ENCODE results near the gene MPHOSPH10.
A peak's percentile ranks its signal among the peaks of the same experiment; 100 is the strongest.
"Not testable (repeated sequence)": the region's sequence is repeated elsewhere in the genome, so short reads cannot be mapped to it uniquely, and the experiment has no call there.

MPHOSPH10 gene

DNA sequence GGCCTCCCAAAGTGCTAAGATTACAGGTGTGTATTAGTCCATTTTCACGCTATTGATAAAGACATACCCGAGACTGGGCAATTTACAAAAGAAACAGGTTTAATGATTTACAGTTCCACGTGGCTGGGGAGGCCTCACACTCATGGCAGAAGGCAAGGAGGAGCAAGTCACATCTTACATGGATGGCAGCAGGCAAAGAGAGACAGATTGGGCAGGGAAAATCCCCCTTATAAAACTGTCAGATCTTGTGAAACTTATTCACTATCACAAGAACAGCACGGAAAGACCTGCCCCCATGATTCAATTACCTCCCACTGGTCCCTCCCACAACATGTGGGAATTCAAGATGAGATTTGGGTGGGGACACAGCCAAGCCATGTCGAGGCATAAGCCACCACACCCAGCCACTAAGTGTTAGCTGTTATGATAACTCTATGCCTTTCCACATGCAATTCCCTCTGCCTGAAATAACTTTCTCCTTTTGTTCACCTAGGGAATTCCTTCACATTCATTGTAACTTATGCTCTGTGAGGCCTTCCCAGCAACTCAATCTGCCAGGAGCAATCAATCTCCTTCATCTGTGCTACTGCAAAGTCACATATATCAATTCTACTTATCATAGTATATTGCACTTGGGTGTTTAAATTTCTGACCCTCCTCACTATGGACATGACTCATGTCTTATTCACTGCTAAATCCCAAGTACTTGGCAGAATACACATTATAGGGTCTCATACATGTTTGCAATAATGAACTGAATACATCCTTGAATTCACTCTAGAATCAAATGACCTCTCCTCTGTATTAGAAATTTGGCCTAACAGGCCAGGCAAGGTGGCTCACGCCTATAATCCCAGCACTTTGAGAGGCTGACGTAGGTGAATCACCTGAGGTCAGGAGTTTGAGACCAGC is 7.8 kb upstream of the MPHOSPH10 start:
- no peak for DNase-seq (ENCODE audit: low read depth in 2 of 2)

DNA sequence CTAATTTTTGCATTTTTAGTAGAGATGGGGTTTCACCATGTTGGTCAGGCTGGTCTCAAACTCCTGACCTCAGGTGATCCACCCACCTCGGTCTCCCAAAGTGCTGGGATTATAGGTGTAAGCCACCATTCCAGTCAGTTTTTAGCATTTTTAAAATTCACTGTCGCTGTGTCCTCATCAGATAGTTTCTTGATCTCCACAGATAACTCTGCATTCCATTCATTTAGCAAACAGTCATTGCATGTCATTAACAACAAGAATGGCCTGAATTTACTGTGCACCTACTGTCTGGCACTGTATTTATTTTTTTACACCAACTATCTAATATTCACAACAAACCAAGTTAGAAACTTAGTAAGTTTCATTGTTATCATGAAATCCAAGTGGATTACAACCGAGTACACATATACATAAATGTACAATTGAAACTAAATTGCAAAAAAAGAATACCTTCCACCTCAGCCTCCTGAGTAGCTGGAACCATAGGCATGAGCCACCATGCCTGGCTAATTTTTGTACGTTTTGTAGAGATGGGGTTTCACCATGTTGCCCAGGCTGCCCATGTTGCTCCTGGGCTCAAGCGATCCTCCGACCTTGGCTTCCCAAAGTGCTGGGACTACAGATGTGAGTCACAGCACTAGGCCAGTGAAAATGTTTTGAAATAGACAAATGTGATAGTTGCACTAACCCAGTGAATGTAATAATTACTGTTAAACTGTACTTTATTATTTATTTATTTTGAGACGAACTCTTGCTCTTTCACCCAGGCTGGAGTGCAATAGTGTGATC is 4.7 kb upstream of the MPHOSPH10 start:
- DNase-seq (ENCODE audit: low read depth in 2 of 2) = no peak

DNA sequence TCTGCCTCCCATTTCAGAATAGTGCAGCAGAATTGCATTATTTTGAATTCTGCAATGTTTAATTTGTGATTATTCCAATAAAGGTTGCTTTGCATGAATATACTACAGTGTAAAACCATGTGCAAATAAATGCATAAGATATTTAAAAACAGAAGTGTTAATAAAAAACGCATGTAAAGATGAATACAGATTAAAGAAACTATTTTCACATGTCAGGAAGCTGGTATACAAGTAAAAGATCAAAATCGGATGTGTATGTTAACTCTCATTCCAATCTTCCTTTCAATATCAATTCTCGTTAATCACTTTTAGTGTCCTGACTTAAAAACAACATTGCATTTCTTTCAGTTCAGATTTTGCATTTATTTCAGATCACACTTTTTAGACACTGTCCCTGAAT is 3.5 kb upstream of the MPHOSPH10 start:
- no peak for DNase-seq (ENCODE audit: low read depth in 2 of 2)

DNA sequence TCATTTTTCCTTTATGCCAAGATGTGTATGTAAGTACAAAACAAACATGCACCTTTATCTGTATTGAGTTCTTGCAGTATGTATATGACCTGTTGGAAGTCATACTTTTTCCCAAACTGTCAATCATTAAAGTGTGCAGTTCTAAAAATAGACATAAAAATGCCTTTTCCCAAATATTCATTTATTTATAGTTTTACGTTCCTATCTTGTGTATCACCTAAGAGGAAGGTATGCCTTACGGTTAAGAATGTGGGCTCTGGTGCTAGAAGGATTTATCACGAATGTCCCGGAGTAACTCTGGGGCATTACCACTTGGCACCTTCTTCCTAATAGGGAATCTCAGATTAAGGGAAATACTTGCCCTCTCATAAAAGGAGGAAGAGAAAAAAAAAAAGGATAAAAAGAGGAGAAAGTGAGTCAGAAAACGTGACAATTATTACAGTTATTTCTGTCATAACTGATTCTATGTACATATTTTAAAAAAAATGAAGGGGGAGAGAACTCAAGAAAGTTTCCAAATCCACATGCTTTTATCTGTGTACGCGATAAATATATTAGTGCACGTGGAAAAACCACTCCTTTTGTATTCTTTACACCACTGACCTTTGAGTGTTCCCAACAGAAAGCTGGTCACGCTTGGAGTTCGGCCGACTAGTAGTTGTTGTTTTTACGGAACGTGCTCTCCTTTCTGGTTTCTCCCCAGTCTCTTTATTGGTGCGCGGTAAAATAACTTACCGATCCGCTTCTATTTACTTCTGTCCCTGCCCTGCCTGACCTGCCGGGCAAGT is 1.1 kb upstream of the MPHOSPH10 start:
- DNase-seq (ENCODE audit: low read depth in 2 of 2) = no peak

DNA sequence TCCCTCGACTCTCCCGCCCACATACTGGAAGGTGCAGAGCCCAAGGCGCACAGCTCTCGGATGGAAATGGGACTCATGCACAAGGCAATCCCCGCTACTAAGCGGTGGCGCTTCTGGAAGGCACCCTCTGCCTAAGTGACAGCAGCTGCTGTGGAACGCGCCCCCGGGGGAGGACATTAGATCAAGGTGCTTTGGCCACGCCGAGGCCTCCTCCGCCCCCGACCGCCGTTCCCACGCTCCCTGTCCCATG is 607 bp upstream of the MPHOSPH10 start:
- no peak for DNase-seq (ENCODE audit: low read depth in 2 of 2)

DNA sequence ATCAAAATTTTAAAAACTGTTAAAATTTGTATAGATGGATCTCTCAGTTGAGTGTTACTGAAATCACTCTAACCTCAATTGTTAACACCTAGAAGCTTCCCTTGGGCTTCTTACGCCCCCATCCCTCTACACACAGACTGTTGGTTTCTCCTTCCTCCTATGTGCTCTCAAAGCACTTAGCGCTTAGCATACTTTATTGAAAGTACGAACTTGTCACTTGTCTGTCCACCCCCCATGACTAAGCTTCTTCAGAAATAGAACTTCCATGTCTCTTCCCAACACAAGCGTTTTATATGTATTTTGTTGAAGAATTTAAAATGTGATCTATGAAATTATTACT is 441 bp downstream of the MPHOSPH10 start:
- no peak for DNase-seq (ENCODE audit: low read depth in 2 of 2)

DNA sequence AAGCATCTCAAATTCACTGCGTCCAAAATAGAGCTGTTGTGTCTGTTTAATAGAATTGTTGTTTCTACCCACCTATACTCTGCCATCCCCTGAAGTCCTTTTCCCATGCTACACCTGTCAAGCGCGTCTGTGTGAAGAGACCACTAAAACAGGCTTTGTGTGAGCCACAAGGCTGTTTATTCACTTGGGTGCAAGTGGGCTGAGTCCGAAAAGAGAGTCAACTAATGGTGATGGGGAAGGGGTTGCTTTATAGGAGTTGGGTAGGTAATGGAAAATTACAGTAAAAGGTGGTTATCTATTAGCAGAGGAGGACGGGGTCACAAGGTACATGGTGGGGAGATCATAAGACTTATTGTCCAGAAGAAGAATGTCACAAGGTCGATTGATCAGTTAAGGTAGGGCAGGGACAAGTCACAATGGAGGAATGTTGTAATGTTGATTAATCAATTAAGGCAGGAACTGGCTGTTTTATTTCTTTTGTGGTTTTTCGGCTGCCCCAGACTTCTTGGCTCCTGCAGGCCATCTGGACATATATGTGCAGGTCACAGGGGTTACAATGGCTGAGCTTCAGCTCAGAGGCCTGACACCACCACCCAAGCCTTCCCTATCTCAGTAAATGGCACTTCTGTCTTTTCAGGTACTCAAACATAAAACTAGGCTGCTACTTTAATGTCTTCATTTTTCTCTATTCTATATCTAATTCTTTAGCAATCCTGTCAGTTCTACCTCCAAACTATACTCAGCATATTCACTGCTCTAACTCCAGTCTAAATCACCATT is 1.1 kb downstream of the MPHOSPH10 start:
- DNase-seq (ENCODE audit: low read depth in 2 of 2) = not testable (repeated sequence)

DNA sequence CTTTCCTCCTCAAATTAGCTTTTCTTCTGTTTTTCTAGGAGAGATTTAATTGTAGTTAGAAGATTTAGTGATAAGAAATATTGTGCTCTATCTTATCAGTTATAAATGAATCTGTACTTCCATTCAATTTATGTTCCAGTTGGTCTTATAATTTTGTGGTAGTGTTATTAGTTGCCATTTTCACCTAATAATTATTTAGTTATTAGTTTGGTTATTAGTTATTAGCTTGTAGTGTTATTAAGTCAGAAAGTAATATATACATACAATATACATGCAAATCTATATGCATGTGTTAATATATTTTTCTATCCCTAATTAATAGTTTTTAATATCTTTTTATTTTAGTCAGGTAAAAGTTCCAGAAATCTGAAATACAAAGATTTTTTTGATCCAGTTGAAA is 3.2 kb downstream of the MPHOSPH10 start:
- DNase-seq (ENCODE audit: low read depth in 2 of 2) = no peak

DNA sequence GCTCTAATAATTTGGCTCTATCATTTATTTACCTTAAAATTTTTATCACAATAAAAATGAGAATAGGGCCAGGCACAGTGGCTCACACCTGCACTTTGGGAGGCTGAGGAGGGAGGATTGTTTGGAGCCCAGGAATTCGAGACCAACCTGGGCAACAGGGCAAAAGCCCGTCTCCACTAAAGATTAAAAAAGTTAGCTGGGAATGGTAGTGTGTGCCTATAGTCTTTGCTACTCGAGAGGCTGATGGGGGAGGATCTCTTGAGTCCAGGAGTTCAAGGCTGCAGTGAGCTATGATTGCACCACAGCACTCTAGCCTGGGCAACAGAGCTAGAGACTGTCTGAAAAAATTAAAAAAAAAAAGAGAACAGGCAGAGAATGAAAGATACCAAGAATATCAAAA is 5.7 kb downstream of the MPHOSPH10 start:
- DNase-seq (ENCODE audit: low read depth in 2 of 2) = no peak

DNA sequence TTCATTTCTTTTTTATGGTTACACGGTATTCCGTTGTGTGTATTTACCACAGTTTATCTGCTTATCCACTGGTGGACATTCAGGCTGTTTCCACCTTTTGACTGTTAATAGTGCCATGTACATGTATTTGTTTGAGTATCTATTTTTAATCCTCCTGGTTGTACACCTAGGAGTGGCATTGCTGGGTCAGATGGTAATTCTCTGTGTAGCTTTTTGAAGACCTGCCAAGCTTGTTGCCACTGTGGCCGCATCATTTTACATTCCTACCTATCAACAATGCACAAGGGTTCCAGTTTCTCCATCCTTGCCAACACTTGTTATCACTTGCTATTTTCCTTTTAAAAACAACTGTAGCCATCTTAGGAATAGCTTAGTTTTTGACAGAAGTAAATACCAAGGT is 13.3 kb downstream of the MPHOSPH10 start:
- no peak for DNase-seq (ENCODE audit: low read depth in 2 of 2)

DNA sequence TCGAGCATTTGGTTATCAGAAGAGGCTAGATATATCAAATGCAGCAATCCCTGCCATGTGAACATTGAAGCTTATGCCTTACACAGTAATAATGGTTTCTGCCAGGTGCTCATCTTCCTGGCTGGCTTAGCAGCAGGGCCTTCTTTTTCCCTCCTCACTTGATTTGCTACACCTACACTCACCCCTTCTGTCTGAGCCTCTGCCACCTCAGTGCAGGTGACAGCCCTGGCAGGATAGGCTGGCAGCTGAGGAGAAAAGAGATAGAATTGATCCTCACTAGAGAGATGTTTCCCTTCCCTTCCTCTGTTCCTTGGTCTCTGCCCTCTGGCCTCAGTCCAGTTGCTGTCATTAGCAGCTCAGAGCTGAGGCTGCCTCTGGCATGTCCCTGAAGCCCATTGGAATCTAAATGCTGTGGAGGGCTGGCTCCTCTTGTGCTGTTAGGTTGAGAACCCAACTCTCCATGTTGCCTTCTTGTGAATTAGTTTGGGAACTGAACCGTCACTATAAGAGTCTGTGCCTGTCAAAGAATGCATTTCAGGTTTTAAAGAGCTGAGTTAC is 18.2 kb downstream of the MPHOSPH10 start:
- no peak for DNase-seq (ENCODE audit: low read depth in 2 of 2)

DNA sequence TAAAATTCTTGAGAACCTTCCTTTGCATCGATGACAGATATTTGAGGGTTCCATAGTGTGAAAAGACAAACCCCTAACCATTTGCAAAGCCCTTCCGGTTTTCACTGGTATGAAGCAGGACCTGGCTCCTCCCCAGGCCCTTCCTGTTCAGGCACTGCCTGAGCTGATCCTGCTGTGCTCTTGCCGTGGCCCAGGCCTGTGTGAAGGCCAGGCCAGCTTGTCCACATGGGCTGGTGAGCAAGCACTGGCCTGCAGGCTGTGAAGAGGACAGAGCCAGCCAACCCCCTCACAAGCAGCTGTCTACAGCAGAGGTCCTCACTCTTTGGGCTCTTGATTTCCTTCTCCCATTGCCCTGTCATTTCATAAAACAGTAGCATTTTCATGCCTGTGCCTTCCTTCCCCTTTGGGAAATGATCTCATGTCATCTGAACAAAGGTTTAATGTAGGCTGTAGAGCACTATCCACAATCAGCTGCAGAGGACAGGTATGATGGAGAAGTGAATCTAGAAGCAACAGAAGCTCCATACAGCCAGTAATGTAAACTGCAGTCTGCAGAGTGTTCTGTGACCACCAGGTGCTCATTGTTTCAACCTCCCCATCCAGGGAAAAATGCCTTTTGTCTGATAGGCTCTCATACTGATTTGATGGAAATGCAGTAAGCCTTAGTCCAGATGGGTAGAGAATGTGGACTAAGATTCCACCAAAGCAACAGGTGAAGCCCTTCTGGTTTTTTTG is 19.8 kb downstream of the MPHOSPH10 start:
- no peak for DNase-seq (ENCODE audit: low read depth in 2 of 2)

DNA sequence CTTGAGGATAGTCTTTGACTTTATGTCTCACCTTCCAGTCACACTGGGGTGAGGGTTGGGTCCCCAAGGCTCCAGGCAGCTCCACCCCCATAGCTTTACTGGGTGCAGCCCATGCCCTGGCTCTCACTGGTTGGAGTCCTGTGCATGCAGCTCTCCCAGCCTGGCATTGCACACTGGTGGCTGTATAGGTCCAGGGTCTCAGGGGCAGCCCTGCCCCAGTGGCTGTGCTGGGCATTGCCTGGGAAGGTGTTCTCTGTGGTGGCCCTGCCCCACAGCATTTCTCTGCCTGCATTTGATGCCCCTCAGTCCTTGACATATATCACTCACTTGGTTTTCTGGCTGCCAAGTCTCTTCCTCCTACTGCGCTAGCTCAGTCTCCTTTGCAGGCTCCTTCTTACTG is 21.2 kb downstream of the MPHOSPH10 start:
- no peak for DNase-seq (ENCODE audit: low read depth in 2 of 2)

DNA sequence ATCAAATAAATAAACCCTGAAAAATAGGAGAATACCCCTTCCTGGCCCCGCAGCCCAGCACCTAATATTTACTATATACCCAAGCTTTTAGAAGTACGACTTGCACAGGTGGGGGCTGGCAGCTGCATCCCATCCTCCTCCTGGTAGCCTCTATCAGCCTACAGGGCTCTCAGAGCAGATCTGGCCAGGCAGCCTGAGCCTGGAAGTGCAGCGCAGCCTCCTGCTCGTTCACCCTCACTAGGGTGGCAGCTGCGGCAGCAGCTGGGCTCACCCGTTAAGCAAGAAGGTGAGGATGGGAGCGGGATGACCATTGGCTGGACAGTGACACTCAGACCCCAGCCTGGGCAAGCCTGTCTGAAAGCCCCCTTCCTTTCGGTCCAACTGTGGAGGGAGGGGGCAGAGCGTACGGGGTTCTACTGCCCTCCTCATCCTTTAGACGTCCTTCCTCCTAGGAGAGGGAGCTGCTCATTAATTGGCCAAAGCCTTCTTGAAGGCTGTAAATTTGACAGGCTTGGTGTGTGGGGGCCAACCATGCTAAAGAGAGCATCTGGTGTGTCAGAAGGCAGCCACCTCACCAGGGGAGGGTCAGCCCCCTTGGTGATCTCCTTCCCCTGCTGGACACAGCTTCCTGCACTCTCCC is 23.3 kb downstream of the MPHOSPH10 start:
- no peak for DNase-seq (ENCODE audit: low read depth in 2 of 2)

DNA sequence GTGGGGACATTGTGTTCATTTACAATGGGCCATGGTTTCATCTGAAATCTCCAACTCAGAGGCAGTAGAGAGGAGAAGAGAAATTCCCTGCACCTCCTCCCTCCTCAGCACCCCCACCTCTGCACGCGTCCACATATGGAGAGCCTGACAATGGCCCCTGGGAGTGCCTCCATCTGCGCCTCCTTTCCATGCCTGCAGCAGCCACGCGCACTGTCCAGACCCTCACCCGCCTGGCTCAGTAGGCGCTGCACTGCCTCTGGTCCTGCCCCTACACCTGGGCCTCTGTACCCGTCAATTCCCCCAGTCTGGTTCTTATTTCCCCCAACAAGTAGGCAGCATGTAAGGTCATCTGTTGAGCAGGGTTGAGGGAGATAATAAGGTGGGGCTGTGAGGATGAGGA is 23.8 kb downstream of the MPHOSPH10 start:
- DNase-seq (ENCODE audit: low read depth in 2 of 2) = no peak

DNA sequence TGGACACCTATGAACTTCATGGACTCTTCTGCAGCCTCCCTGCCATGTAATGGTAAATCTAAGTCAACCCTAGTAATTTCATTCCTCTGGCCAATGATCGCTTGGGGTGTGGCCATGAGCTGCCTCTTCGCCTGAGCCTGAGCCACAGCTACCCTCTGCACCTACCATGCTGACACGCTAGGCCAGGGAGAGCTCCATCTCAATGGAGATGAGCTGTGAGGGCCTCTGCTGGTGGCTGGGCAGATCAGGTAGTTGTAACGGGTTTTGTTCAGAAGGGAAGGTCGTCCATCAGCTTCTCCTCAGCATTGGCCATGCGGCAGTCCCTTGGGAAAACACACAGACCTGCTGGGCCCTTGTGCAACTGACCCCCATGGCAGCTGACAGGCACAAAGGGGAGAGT is 24.4 kb downstream of the MPHOSPH10 start:
- no peak for DNase-seq (ENCODE audit: low read depth in 2 of 2)

DNA sequence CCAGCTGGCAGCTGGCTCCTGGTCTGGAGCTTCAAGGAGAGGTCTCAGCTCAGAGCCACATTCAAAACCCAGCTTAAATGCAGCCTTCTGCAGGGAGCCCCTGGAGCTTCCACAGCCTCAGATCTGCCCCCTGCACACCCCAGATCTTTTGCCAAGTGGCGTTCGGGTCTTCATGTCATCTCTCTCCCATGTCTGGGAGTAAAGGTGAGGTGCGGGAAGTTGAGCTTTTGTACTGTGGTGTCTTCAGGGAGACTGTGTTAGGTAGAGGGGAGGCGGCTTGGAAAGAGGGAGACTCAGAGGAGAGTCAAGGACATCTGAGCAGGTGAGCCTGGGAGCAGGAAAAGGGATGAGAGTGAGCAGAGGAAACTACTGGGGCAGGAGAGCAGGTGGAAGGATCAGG is 25.4 kb downstream of the MPHOSPH10 start:
- no peak for DNase-seq (ENCODE audit: low read depth in 2 of 2)

DNA sequence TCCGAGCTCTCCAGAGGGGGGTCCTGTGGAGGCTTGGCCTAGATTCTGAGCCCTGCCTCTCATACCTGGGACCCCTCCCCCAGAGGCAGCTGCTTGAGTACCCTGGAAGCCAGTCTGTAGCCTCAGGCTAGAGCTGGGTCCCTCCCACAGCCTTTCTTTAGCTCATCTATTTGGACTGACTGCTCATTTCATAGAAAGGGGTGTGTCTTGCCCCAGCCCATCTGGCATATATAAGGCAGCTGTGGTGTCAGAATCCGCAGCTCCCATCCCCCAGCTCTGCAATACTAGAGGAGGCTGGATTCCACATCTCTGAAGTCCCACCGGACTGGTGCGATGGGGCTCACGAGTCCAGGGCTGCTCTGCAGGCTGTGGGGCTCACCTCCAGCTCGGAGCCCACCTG is 26.1 kb downstream of the MPHOSPH10 start:
- no peak for DNase-seq (ENCODE audit: low read depth in 2 of 2)

DNA sequence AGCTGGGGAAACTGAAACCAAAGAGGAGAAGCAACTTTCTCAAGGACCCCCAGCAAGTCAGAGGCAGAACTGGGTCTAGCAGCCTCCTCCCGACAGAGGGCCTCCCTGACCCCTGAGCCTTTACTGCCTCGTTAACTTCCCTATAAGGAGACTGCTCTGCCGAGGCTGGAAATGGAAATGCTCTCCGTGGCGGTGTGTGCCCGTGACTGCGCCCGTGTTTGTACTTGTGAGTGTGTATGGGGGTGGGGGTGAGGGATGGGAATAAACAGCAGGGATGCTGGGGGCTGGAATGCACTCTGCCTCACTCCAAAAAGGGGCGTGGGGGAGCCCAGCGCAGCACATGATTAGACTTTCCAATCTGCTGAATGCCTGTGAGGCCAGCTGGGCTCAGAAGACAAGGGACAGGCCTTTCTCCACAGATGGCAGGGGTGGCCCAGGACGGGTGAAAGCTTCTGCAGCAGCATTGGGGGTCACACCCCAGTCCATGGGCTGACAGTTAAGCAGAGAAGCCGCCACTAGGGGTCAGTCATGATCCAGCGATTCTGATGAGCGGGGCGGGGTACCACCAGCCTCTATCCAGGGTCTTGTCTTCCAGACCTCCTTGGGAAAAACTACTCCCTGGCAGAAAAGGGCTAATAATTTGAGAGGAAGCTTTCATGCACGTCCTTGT is 26.8 kb downstream of the MPHOSPH10 start:
- peak; percentile 24 to 50 for DNase-seq (ENCODE audit: low read depth in 2 of 2)

DNA sequence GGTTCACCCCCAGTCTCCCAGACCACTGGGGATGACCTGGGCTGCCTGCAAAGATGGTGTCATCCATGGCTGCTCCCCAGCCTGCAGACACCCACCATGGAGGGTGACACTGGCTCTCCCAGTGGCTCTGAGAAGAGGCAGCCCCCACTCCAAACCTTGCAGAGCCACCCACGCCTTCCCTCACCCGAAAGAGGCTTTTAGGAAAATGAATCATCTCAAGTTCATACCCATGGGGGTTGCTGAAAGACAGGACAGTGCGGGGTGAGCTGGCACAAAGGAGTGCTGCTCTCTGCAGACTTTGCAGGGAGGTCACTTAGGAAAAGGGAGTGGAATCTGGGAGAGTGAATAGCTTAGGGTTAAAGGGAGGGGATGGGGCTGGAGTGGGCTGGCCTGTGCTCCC is 36.4 kb downstream of the MPHOSPH10 start:
- no peak for DNase-seq (ENCODE audit: low read depth in 2 of 2)
